HFFc6 (cell line): ENCODE results near the gene TTC17. TPM values are rescaled to one million over a fixed set of nuclear protein-coding genes. Genes with fewer than 3 reads are reported as not detected.
"Not testable (repeated sequence)": the region's sequence is repeated elsewhere in the genome, so short reads cannot be mapped to it uniquely, and the experiment has no call there.

ENCODE experiments used
- DNase-seq: peaks from one replicate; pipeline ENCODE4 v3.0.0-alpha.2; 2018
- H3K27ac Mint-ChIP-seq: 2 replicates; pipeline ENCODE4 v1.8.0; 2020; ENCODE audit warnings: mild to moderate bottlenecking, mixed read lengths
- H3K27me3 Mint-ChIP-seq: 2 replicates; pipeline ENCODE4 v1.8.0; 2021; ENCODE audit warnings: mild to moderate bottlenecking, moderate library complexity, mixed read lengths; ENCODE audit not compliant: insufficient read depth
- H3K36me3 Mint-ChIP-seq: 2 replicates; pipeline ENCODE4 v1.8.0; 2021; ENCODE audit warnings: low read depth, mixed read lengths
- H3K4me1 Mint-ChIP-seq: 2 replicates; pipeline ENCODE4 v1.8.0; 2020; ENCODE audit warnings: low read depth, mixed read lengths
- H3K4me3 Mint-ChIP-seq: 2 replicates; pipeline ENCODE4 v1.8.0; 2020; ENCODE audit warnings: mild to moderate bottlenecking, moderate library complexity, mixed read lengths
- H3K9me3 Mint-ChIP-seq: 2 replicates; pipeline ENCODE4 v1.8.0; 2020; ENCODE audit warnings: mild to moderate bottlenecking, mixed read lengths
- CTCF ChIP-seq: fragments of 200-600 bp; sonication (generic); IDR thresholded peaks from 2 replicates; pipeline ENCODE4 v1.5.0; 2021; ENCODE audit warnings: antibody characterized with exemption, mild to moderate bottlenecking
- total RNA-seq, 6 experiments: library from RNA; stranded (reverse); fragmentation: NEBNext Ultra II Directional; extraction: Animal tissue kit (Norgen Biotek cat#: 25700); gene quantifications; 2 replicates in 1 of 6; 3 replicates in 5 of 6; pipeline ENCODE4 v1.2.3, GENCODE V29; 2021

The TTC17 gene
- total RNA-seq, 6 experiments from 2014 or later: 30.1 to 44.5 (median 38.6) TPM

- H3K36me3 Mint-ChIP-seq: peaks cover 46% of the 10 kb centered on the region
- TF ChIP-seq CTCF: no peak
- no peaks in the 10 kb centered on the region for H3K27me3 Mint-ChIP-seq
- H3K27ac Mint-ChIP-seq: no peak overlapping the region
- H3K4me1 Mint-ChIP-seq: no peaks in the 10 kb centered on the region
- H3K4me3 Mint-ChIP-seq: no peak overlapping the region
- no peaks in the 10 kb centered on the region for H3K9me3 Mint-ChIP-seq
- no peak for DNase-seq
These were observed 99.8 kb downstream of the TTC17 start for GRCh38 chr11:43458486-43458885.

GRCh38 chr11:43459246-43459645 lies 100.5 kb downstream of the TTC17 start:
- Mint-ChIP-seq H3K4me3 (no peak overlapping the region), H3K27me3 (no peaks in the 10 kb centered on the region), H3K27ac (no peak overlapping the region), H3K9me3 (no peaks in the 10 kb centered on the region), H3K36me3 (peaks cover 53% of the 10 kb centered on the region), H3K4me1 (no peaks in the 10 kb centered on the region)
- no peak for DNase-seq
- no peak for TF ChIP-seq CTCF

GRCh38 chr11:43462359-43462758 lies 103.6 kb downstream of the TTC17 start:
- H3K4me3 Mint-ChIP-seq: no peak overlapping the region
- no peaks in the 10 kb centered on the region; the same call in 1 of the 2 replicates for H3K27me3 Mint-ChIP-seq
- H3K36me3 Mint-ChIP-seq: peaks cover 80% of the 10 kb centered on the region
- peaks cover 7% of the 10 kb centered on the region for H3K9me3 Mint-ChIP-seq
- TF ChIP-seq CTCF: no peak
- no peak overlapping the region for H3K27ac Mint-ChIP-seq
- no peaks in the 10 kb centered on the region for H3K4me1 Mint-ChIP-seq
- no peak for DNase-seq

- Mint-ChIP-seq H3K4me1 (no peaks in the 10 kb centered on the region), H3K36me3 (peaks cover 91% of the 10 kb centered on the region), H3K4me3 (no peak overlapping the region), H3K9me3 (peaks cover 27% of the 10 kb centered on the region), H3K27me3 (no peaks in the 10 kb centered on the region; the same call in 1 of the 2 replicates), H3K27ac (no peak overlapping the region)
- DNase-seq: no peak
- TF ChIP-seq CTCF: no peak
These were observed 109.2 kb downstream of the TTC17 start for GRCh38 chr11:43467958-43468357.

- not testable (repeated sequence) for H3K27me3 Mint-ChIP-seq, H3K4me1 Mint-ChIP-seq
- H3K9me3 Mint-ChIP-seq: peaks cover 29% of the 10 kb centered on the region
These were observed 118.8 kb downstream of the TTC17 start for GRCh38 chr11:43477491-43477890.

GRCh38 chr11:43486141-43486540 lies 127.4 kb downstream of the TTC17 start:
- peaks cover 19% of the 10 kb centered on the region for H3K4me1 Mint-ChIP-seq
- peaks cover 22% of the 10 kb centered on the region for H3K36me3 Mint-ChIP-seq
- H3K27ac Mint-ChIP-seq: no peak overlapping the region; the same call in 1 of the 2 replicates
- no peak overlapping the region for H3K4me3 Mint-ChIP-seq
- DNase-seq: peak; percentile 4
- no peaks in the 10 kb centered on the region for H3K9me3 Mint-ChIP-seq
- H3K27me3 Mint-ChIP-seq: no peaks in the 10 kb centered on the region
- no peak for TF ChIP-seq CTCF

More at GRCh38 chr11:43477491-43477890, 118.8 kb downstream of the TTC17 start:
- H3K27ac Mint-ChIP-seq, DNase-seq, H3K4me3 Mint-ChIP-seq: not testable (repeated sequence)
- H3K36me3 Mint-ChIP-seq: peaks cover 61% of the 10 kb centered on the region
